Ascending aorta (tissue), 2 donors: Measurements from ENCODE around the gene MAML3. TPM values are rescaled to one million over a fixed set of nuclear protein-coding genes. Genes with fewer than 3 reads are reported as not detected.

Source experiments
- DNase-seq, 2 donors: peaks; one replicate each; pipeline ENCODE4 v3.0.0-alpha.2; 2019; ENCODE audit warnings: low spot score in 2 of 2
- H3K27ac ChIP-seq, 2 donors: fragments of 200-600 bp; sonication (generic); one replicate each; pipeline ENCODE4 v1.5.1; 2016 to 2017; ENCODE audit warnings: mild to moderate bottlenecking in 1 of 2
- H3K27me3 ChIP-seq: fragments of 200-600 bp; sonication (generic); one replicate; pipeline ENCODE4 v1.5.1; 2017
- H3K36me3 ChIP-seq, 2 donors: fragments of 200-600 bp; sonication (generic); one replicate each; pipeline ENCODE4 v1.5.1; 2016
- H3K4me1 ChIP-seq, 2 donors: fragments of 200-600 bp; sonication (generic); one replicate each; pipeline ENCODE4 v1.5.1; 2016 to 2017; ENCODE audit warnings: mild to moderate bottlenecking in 1 of 2
- H3K4me3 ChIP-seq, 2 donors: fragments of 200-600 bp; sonication (generic); one replicate each; pipeline ENCODE4 v1.5.1; 2016 to 2017; ENCODE audit warnings: mild to moderate bottlenecking in 1 of 2
- H3K9me3 ChIP-seq, 2 donors: fragments of 200-600 bp; sonication (generic); one replicate each; pipeline ENCODE4 v1.5.1; 2016
- intact Hi-C: fragments of 100-400 bp; cut with DNase I; formaldehyde crosslinking; loops from one replicate; pipeline ENCODE4 v1.15.1; 2023
- total RNA-seq: library from RNA; depleted of rRNA; stranded (reverse); fragments of >200 nt; gene quantifications from one replicate; pipeline ENCODE4 v1.1.0, GENCODE V29; 2016
- TF ChIP-seq, protein P1 (sequence below), 3 experiments: fragments of 200-600 bp in 2 of 3; fragments of 450-650 bp in 1 of 3; sonication (generic) in 2 of 3; IDR thresholded peaks; one replicate each; pipeline ENCODE4 v1.5.1; 2016 to 2019; ENCODE audit warnings: antibody characterized with exemption in 3 of 3, mild to moderate bottlenecking in 1 of 3, moderate library complexity in 1 of 3

Gene MAML3
- total RNA-seq, 1 donor from 2014 or later, result 4.7 TPM

DNA sequence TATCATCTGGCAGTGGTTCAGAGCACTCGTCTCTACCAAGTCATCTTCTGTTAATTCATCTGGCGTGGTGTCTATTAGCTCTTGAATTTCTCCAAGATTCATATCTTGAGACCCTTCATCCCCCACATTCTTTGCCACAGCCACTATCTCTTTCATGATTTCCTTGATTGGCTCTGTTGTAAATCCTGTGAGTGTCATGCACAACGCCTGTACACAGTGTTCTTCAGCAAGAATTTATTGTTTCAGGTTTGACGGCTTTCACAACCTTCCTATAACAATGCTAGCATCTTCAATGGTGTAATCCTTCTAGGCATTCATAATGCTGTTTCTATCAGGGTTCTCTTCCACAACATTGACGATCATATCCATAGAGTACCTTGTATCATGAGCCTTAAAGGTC, 457.5 kb downstream of the MAML3 start:
- no peaks in the 10 kb centered on the region for H3K27me3 ChIP-seq
- DNase-seq, result no peak
- intact Hi-C loops, result no loop called here
- H3K9me3 ChIP-seq, result peaks cover 0 to 5% of the 10 kb centered on the region in 2 donors
- H3K27ac ChIP-seq, result no peak overlapping the region
- TF ChIP-seq, protein P1, sequence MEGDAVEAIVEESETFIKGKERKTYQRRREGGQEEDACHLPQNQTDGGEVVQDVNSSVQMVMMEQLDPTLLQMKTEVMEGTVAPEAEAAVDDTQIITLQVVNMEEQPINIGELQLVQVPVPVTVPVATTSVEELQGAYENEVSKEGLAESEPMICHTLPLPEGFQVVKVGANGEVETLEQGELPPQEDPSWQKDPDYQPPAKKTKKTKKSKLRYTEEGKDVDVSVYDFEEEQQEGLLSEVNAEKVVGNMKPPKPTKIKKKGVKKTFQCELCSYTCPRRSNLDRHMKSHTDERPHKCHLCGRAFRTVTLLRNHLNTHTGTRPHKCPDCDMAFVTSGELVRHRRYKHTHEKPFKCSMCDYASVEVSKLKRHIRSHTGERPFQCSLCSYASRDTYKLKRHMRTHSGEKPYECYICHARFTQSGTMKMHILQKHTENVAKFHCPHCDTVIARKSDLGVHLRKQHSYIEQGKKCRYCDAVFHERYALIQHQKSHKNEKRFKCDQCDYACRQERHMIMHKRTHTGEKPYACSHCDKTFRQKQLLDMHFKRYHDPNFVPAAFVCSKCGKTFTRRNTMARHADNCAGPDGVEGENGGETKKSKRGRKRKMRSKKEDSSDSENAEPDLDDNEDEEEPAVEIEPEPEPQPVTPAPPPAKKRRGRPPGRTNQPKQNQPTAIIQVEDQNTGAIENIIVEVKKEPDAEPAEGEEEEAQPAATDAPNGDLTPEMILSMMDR (IDR thresholded peaks at IDR 0.05), result no peak
- peaks cover 3 to 27% of the 10 kb centered on the region in 2 donors for H3K36me3 ChIP-seq
- H3K4me3 ChIP-seq, result no peak overlapping the region
- H3K4me1 ChIP-seq, result no peaks in the 10 kb centered on the region

DNA sequence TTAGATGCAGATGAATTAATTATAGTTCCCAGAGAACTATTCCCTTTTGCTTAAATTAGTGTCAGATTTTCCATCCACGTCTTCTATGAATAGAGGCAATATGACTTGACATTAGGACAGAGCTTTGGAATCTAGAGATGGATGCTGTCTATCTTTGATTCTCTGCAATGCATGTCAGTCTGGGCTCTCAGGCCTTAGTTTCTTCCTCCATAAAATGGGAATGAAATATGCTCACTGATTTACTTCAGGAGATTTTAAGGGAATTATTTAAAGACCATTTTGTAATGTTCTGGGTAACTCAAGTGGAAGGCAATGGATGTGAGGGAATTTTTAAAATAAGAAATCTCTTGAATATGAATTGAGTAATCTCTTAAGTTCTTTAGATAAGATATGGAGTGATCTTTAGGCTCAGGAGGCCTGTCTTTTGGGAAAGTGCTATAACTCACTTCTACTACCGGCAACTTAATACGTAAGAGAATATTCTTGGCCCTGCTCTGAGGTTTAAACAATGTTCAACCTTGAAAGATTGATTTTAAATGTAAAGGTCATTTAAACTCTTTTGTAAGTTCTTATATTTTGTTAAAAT, 459.4 kb downstream of the MAML3 start:
- intact Hi-C loops, result no loop called here
- no peak for DNase-seq
- Histone ChIP-seq H3K36me3 (peaks cover 3 to 27% of the 10 kb centered on the region in 2 donors), H3K4me1 (no peaks in the 10 kb centered on the region), H3K4me3 (no peak overlapping the region), H3K9me3 (peaks cover 0 to 5% of the 10 kb centered on the region in 2 donors), H3K27ac (no peak overlapping the region), H3K27me3 (no peaks in the 10 kb centered on the region)
- TF ChIP-seq, protein P1 (IDR thresholded peaks at IDR 0.05), result no peak

DNA sequence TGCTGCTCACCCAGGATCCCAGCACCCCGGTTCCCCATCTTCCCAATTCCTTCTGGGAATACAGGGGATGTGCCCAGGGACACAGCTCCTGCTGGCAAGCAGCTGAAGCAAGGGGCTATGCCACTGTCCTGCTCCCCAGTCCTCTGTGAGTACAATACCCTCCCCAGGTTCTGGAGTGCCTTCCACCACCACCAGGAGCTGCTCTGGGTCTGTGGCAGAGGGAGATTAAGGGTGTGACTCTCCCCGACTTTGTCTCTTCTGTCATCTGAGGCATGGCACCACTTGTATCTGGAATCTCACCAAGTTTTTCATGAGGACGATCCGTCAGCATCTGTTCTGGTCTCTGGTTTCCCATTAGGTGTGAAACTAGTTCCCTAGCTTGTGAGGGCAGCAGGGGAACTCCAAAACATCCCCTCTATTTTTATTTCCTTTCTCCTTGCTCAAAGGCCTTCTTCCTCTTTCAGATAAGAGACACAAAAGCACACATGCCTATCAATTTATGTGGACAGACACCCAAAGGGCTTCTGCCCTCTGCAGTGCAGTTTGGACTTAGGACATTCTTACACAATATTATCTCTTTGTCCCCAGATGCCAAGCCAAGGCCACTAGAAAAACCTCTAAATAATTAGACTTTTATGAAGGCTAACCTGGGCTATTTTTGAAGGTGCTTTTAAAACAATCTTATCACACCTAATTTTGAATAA, 461.5 kb downstream of the MAML3 start:
- H3K9me3 ChIP-seq, result peaks cover 0 to 5% of the 10 kb centered on the region in 2 donors
- H3K27me3 ChIP-seq, result no peaks in the 10 kb centered on the region
- peaks cover 3 to 27% of the 10 kb centered on the region in 2 donors for H3K36me3 ChIP-seq
- TF ChIP-seq, protein P1 (IDR thresholded peaks at IDR 0.05), result no peak
- intact Hi-C loops, result no loop called here
- no peak overlapping the region for H3K27ac ChIP-seq
- no peak for DNase-seq
- peaks cover 0 to 3% of the 10 kb centered on the region in 2 donors for H3K4me1 ChIP-seq
- H3K4me3 ChIP-seq, result no peak overlapping the region

DNA sequence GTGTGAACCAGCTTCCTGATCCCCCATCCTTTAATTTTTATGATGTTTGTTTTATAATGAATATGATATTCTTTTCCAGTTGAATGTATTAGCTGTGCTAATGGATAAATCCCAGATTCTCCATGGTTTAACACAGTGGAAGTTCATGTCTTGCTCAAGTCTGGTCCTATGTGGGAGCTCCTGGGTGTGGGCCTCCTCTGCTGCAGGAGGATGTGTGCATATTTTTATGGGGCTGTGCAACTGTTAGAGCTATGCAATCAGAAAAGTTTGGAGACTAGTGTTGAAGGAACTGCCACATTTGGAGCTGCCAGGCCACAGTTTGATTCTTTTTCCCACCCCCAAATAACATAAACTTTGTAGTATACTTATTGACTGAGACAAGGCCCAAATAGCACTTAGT, 463.6 kb downstream of the MAML3 start:
- TF ChIP-seq, protein P1 (IDR thresholded peaks at IDR 0.05), result no peak
- Histone ChIP-seq H3K27ac (no peak overlapping the region), H3K27me3 (no peaks in the 10 kb centered on the region), H3K36me3 (peaks cover 3 to 7% of the 10 kb centered on the region in 2 donors), H3K4me3 (no peak overlapping the region), H3K9me3 (no peaks in the 10 kb centered on the region), H3K4me1 (peaks cover 0 to 10% of the 10 kb centered on the region in 2 donors)
- no peak for DNase-seq
- intact Hi-C loops, result no loop called here

DNA sequence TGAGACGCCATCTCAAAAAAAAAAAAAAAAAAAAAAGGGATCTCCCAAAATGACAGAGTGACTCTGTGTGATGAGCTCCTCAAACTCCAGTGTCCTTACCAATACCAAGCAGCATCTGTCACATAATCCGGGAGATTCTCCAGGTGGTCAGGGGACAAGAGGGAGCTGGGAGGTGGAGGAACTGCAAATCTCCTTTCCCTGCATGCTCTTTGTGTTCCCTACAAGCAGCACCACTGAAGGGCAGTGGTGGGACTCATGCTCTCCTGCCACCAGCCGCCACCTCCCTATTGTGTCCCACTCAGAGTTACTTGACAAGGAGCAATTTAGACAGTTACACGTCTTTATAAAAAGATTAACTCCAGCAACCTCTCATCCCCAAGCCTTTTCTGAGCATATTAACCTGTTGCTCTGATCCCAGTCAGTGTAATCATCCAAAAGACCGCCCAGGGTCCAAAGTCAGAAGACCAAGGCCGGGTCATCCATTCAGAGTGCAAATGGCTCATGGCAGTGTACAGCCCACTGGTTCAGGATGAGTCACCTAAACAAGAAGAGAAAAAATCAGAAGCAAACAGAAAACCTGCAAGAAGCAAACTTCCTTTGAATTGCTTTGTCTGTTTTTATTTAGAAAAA, 464.8 kb downstream of the MAML3 start:
- intact Hi-C loops, result no loop called here
- no peak overlapping the region for H3K4me3 ChIP-seq
- no peaks in the 10 kb centered on the region for H3K27me3 ChIP-seq
- no peak overlapping the region for H3K27ac ChIP-seq
- H3K9me3 ChIP-seq, result no peaks in the 10 kb centered on the region
- TF ChIP-seq, protein P1 (IDR thresholded peaks at IDR 0.05), result no peak
- H3K36me3 ChIP-seq, result peaks cover 3 to 5% of the 10 kb centered on the region in 2 donors
- peaks cover 0 to 10% of the 10 kb centered on the region in 2 donors for H3K4me1 ChIP-seq
- DNase-seq, result no peak
